Measurements from ENCODE around the gene NFATC2. TPM values are rescaled to one million over a fixed set of nuclear protein-coding genes. Genes with fewer than 3 reads are reported as not detected.

The NFATC2 gene
- total and polyA plus RNA-seq, 8 donors: 1.5 to 8.3 (median 4.3) TPM

DNA sequence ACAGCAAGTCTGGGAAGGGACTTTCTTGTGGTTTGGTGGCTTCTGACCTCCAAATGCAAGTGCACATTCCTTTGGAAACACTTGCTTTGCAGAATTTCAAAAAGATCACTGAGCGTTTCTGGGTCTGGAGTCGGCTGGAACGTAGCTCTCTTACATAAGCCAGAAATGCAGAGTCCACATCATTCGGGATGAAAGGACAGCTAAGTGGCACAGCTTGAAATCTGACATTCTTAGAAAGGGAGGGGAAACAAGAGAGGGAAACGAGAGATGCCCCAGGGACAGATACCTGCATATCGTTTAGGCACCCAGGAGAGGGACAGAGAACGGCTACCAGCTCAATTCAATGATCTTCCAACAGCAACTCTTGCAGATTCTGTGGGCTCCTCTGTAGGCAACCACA lies 118.7 kb downstream of the NFATC2 start:
- H3K36me3 ChIP-seq: no peaks in the 10 kb centered on the region
- no peak for ATAC-seq
- no peaks in the 10 kb centered on the region for H3K9me3 ChIP-seq
- no peak for DNase-seq
- 86 to 90% methylated on average over 7 of the region's 7 CpGs for WGBS, 2 donors
- intact Hi-C loops (cut with DNase I): no loop called here
- no peaks in the 10 kb centered on the region for H3K27me3 ChIP-seq
- no peak overlapping the region for H3K4me3 ChIP-seq
- no peaks in the 10 kb centered on the region for H3K4me1 ChIP-seq
- no peak for FAIRE-seq
- TF ChIP-seq, protein P1, sequence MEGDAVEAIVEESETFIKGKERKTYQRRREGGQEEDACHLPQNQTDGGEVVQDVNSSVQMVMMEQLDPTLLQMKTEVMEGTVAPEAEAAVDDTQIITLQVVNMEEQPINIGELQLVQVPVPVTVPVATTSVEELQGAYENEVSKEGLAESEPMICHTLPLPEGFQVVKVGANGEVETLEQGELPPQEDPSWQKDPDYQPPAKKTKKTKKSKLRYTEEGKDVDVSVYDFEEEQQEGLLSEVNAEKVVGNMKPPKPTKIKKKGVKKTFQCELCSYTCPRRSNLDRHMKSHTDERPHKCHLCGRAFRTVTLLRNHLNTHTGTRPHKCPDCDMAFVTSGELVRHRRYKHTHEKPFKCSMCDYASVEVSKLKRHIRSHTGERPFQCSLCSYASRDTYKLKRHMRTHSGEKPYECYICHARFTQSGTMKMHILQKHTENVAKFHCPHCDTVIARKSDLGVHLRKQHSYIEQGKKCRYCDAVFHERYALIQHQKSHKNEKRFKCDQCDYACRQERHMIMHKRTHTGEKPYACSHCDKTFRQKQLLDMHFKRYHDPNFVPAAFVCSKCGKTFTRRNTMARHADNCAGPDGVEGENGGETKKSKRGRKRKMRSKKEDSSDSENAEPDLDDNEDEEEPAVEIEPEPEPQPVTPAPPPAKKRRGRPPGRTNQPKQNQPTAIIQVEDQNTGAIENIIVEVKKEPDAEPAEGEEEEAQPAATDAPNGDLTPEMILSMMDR (IDR thresholded peaks at IDR 0.05): no peak
- H3K27ac ChIP-seq: no peak overlapping the region

DNA sequence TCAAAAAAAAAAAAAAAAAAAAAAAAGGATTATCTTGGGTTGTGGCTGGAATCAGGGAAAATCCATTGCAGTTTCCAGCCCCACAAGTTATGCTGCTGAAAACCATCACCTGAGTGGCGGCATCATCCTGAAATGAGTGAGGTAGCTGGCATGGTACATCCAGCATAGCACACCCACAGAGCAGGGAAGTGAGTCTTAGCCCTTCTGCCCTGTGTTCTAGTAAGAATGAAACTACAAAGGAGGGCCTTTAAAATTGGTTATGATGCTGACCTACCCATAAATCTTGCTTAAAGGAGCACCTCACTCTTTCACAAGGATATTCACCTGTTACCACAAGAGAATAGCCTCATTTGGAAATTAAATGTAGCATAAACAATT lies 119.2 kb downstream of the NFATC2 start:
- TF ChIP-seq, protein P1 (IDR thresholded peaks at IDR 0.05): no peak
- no peaks in the 10 kb centered on the region for H3K27me3 ChIP-seq
- H3K27ac ChIP-seq: no peak overlapping the region
- 100% methylated on average over 1 of the region's 1 CpG for WGBS, 2 donors
- ATAC-seq (no peak), FAIRE-seq (no peak), DNase-seq (no peak)
- no peaks in the 10 kb centered on the region for H3K36me3 ChIP-seq
- no peaks in the 10 kb centered on the region for H3K4me1 ChIP-seq
- intact Hi-C loops (cut with DNase I): no loop called here
- H3K9me3 ChIP-seq: no peaks in the 10 kb centered on the region
- no peak overlapping the region for H3K4me3 ChIP-seq

DNA sequence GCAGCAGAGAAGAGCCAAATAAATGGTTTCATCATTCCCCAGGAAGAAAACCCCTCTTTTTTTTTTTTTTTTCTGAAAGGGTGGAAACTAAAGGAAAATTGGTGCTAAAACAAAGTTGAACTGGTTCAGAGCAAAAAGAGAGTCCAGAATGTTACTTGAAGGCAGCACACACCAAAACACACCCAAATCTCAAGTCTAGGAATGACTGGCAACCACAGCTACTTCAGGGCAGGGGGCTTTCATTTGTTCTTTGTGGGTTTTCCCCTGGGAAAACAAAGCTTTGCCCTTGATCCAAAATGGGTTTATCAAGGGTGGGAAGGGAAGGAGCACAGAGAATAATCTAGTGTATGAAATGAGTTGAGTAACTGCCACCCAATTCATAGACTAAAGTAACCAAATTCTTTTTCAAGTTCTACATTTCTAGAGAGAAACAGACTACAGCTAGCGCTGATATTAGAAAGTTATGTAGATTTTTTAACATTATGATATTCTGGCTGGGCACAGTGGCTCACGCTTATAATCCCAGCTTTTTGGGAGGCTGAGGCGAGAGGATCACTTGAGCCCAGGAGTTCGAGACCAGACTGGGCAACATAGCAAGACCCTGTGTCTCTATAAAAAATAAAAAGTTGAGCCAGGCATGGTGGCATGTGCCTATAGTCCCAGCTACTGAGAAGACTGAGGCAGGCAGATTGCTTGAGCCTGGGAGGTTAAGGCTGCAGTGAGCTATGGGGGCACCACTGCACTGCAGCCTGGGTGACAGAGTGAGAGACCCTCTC lies 119.8 kb downstream of the NFATC2 start:
- H3K27me3 ChIP-seq: no peaks in the 10 kb centered on the region
- FAIRE-seq: no peak
- intact Hi-C loops (cut with DNase I): no loop called here
- H3K36me3 ChIP-seq: no peaks in the 10 kb centered on the region
- WGBS, 2 donors: 96% methylated on average over 4 of the region's 4 CpGs
- no peak overlapping the region for H3K4me3 ChIP-seq
- TF ChIP-seq, protein P1 (IDR thresholded peaks at IDR 0.05): no peak
- H3K27ac ChIP-seq: no peak overlapping the region
- no peaks in the 10 kb centered on the region for H3K9me3 ChIP-seq
- no peak for DNase-seq
- no peaks in the 10 kb centered on the region for H3K4me1 ChIP-seq
- no peak for ATAC-seq

DNA sequence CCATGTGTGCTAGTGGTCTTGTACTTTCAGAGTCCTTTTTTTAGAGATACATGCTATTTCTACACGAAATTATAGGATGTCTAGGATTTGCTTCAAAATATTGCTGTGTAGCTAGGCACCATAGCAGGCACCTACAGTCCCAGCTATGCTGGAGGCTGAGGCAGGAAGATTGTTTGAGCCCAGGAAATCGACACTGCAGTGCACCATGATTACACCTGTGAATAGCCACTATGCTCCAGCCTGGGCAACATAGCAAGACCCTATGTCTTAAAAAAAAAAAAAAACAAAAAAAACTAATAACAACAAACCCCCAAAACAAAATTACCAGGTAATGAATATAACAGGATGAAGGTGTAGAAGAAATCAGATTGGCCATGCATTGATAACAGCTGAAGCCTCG lies 121.7 kb downstream of the NFATC2 start:
- ATAC-seq (no peak), DNase-seq (no peak), FAIRE-seq (no peak)
- 90% methylated on average over 3 of the region's 3 CpGs for WGBS, 2 donors
- TF ChIP-seq, protein P1 (IDR thresholded peaks at IDR 0.05): no peak
- H3K36me3 ChIP-seq: no peaks in the 10 kb centered on the region
- no peaks in the 10 kb centered on the region for H3K27me3 ChIP-seq
- no peak overlapping the region for H3K4me3 ChIP-seq
- no peaks in the 10 kb centered on the region for H3K4me1 ChIP-seq
- H3K27ac ChIP-seq: no peak overlapping the region
- no peaks in the 10 kb centered on the region for H3K9me3 ChIP-seq
- intact Hi-C loops (cut with DNase I): no loop called here

DNA sequence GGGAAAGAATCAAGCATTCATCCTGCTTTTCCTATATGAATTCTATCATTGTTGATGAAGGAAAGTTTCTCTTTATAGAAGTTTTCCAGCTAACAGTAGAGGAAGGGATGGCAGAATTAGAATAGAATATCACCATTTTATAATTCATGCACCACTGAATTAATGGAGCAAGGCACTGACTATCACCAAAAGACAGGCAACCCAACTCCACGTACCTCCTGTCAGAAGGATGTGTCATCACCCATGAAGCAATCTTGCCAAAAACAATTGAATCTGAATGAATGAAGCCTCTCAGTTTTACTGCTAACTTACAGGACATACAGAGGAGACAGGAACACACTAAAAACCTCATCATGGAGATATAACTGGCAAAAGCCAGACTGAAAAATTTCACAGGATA lies 122.4 kb downstream of the NFATC2 start:
- Histone ChIP-seq H3K4me3 (no peak overlapping the region), H3K9me3 (no peaks in the 10 kb centered on the region), H3K4me1 (no peaks in the 10 kb centered on the region), H3K36me3 (no peaks in the 10 kb centered on the region), H3K27ac (no peak overlapping the region), H3K27me3 (no peaks in the 10 kb centered on the region)
- intact Hi-C loops (cut with DNase I): no loop called here
- TF ChIP-seq, protein P1 (IDR thresholded peaks at IDR 0.05): no peak
- 88 to 89% methylated on average over 1 of the region's 1 CpG for WGBS, 2 donors
- no peak for DNase-seq
- no peak for FAIRE-seq
- no peak for ATAC-seq

All from pancreas (tissue), 10 donors.